ENCODE measurements around the gene ZNF641.
"Not testable (repeated sequence)": the region's sequence is repeated elsewhere in the genome, so short reads cannot be mapped to it uniquely, and the experiment has no call there.

Gene ZNF641

GRCh38 chr12:48334808-48335207 lies 15.9 kb downstream of the ZNF641 start:
- DNase-seq (ENCODE audit: low read depth, low spot score) = no peak

GRCh38 chr12:48333680-48334079 lies 17.0 kb downstream of the ZNF641 start:
- not testable (repeated sequence) for DNase-seq (ENCODE audit: low read depth, low spot score)

- DNase-seq (ENCODE audit: low read depth, low spot score) = no peak
These were observed 19.3 kb downstream of the ZNF641 start for GRCh38 chr12:48331399-48331798.

- no peak for DNase-seq (ENCODE audit: low read depth, low spot score)
These were observed 21.4 kb downstream of the ZNF641 start for GRCh38 chr12:48329199-48329939.

- DNase-seq (ENCODE audit: low read depth, low spot score) = no peak
These were observed 34.2 kb downstream of the ZNF641 start for GRCh38 chr12:48316491-48316890.

- DNase-seq (ENCODE audit: low read depth, low spot score) = no peak
These were observed 39.4 kb downstream of the ZNF641 start for GRCh38 chr12:48311313-48311712.

GRCh38 chr12:48307269-48307668 lies 43.5 kb downstream of the ZNF641 start:
- DNase-seq (ENCODE audit: low read depth, low spot score) = no peak

GRCh38 chr12:48305190-48305589 lies 45.5 kb downstream of the ZNF641 start:
- DNase-seq (ENCODE audit: low read depth, low spot score) = no peak

- no peak for DNase-seq (ENCODE audit: low read depth, low spot score)
These were observed 48.4 kb downstream of the ZNF641 start for GRCh38 chr12:48302161-48302911.

GRCh38 chr12:48300774-48301173 lies 49.9 kb downstream of the ZNF641 start:
- DNase-seq (ENCODE audit: low read depth, low spot score) = no peak

- peak; percentile 86 for DNase-seq (ENCODE audit: low read depth, low spot score)
These were observed 54.0 kb downstream of the ZNF641 start for GRCh38 chr12:48296586-48297282.

- DNase-seq (ENCODE audit: low read depth, low spot score) = no peak
These were observed 58.7 kb downstream of the ZNF641 start for GRCh38 chr12:48292040-48292439.

- no peak for DNase-seq (ENCODE audit: low read depth, low spot score)
These were observed 59.2 kb downstream of the ZNF641 start for GRCh38 chr12:48291511-48291910.

GRCh38 chr12:48288387-48289268 lies 62.1 kb downstream of the ZNF641 start:
- no peak for DNase-seq (ENCODE audit: low read depth, low spot score)

Measured in iPS DF 19.7 (cell line).